GM12872 (cell line): ENCODE results near the gene PLOD2.

ENCODE experiments used
- CTCF ChIP-seq: IDR thresholded peaks from 3 replicates; pipeline ENCODE4 v1.5.1; 2011; ENCODE audit warnings: low read depth, mild to moderate bottlenecking, low read length, moderate library complexity; ENCODE audit not compliant: insufficient read depth

The PLOD2 gene

GRCh38 chr3:146040630-146041029 is 120.4 kb downstream of the PLOD2 start:
- TF ChIP-seq CTCF: no peak

- no peak for TF ChIP-seq CTCF
Measured at GRCh38 chr3:146037697-146038096, 123.3 kb downstream of the PLOD2 start.

- TF ChIP-seq CTCF: no peak
Measured at GRCh38 chr3:146036281-146036680, 124.7 kb downstream of the PLOD2 start.

GRCh38 chr3:146035366-146035765 is 125.6 kb downstream of the PLOD2 start:
- TF ChIP-seq CTCF: no peak

- TF ChIP-seq CTCF: no peak
Measured at GRCh38 chr3:146033950-146034349, 127.0 kb downstream of the PLOD2 start.

GRCh38 chr3:146026547-146026946 is 134.4 kb downstream of the PLOD2 start:
- TF ChIP-seq CTCF: no peak

- TF ChIP-seq CTCF: no peak
Measured at GRCh38 chr3:146024260-146024659, 136.7 kb downstream of the PLOD2 start.

GRCh38 chr3:146020969-146021368 is 140.0 kb downstream of the PLOD2 start:
- TF ChIP-seq CTCF: no peak
